Measurements from ENCODE around the gene MAPK13.
"Not testable (repeated sequence)": the region's sequence is repeated elsewhere in the genome, so short reads cannot be mapped to it uniquely, and the experiment has no call there.

Gene MAPK13

GRCh38 chr6:36129334-36129733 is 979 bp upstream of the MAPK13 start:
- not testable (repeated sequence) for H3K36me3 ChIP-seq (ENCODE audit: control insufficient read depth in 1 of 2, insufficient read depth in 2 of 2, low read length in 2 of 2); H3K27ac ChIP-seq (ENCODE audit: low read length); H3K27me3 ChIP-seq (ENCODE audit: low read depth, low read length); H3K4me1 ChIP-seq (ENCODE audit: control insufficient read depth in 1 of 2, insufficient read depth in 2 of 2, low read length in 2 of 2); H3K4me3 ChIP-seq (ENCODE audit: low read depth in 1 of 2, low read length in 2 of 2); H3K9me3 ChIP-seq (ENCODE audit: control insufficient read depth in 1 of 2, low read length in 2 of 2)

- H3K36me3 ChIP-seq (ENCODE audit: control insufficient read depth in 1 of 2, insufficient read depth in 2 of 2, low read length in 2 of 2), result no peaks in the 10 kb centered on the region
- H3K4me1 ChIP-seq (ENCODE audit: control insufficient read depth in 1 of 2, insufficient read depth in 2 of 2, low read length in 2 of 2), result peaks cover 8 to 9% of the 10 kb centered on the region in 2 donors
- peak overlapping the region; percentile 24 to 51 for H3K4me3 ChIP-seq (ENCODE audit: low read depth in 1 of 2, low read length in 2 of 2)
- H3K9me3 ChIP-seq (ENCODE audit: control insufficient read depth in 1 of 2, low read length in 2 of 2), result no peaks in the 10 kb centered on the region
- H3K27ac ChIP-seq (ENCODE audit: low read length), result peak overlapping the region; percentile 84
- H3K27me3 ChIP-seq (ENCODE audit: low read depth, low read length), result no peaks in the 10 kb centered on the region
Measured at GRCh38 chr6:36130667-36131510, 576 bp downstream of the MAPK13 start.

- peaks cover 8 to 9% of the 10 kb centered on the region in 2 donors for H3K4me1 ChIP-seq (ENCODE audit: control insufficient read depth in 1 of 2, insufficient read depth in 2 of 2, low read length in 2 of 2)
- peak overlapping the region; percentile 1 for H3K27ac ChIP-seq (ENCODE audit: low read length)
- H3K4me3 ChIP-seq (ENCODE audit: low read depth in 1 of 2, low read length in 2 of 2), result peak overlapping the region; percentile 24 to 51
- H3K27me3 ChIP-seq (ENCODE audit: low read depth, low read length), result no peaks in the 10 kb centered on the region
- no peaks in the 10 kb centered on the region for H3K9me3 ChIP-seq (ENCODE audit: control insufficient read depth in 1 of 2, low read length in 2 of 2)
- peaks cover 0 to 2% of the 10 kb centered on the region in 2 donors for H3K36me3 ChIP-seq (ENCODE audit: control insufficient read depth in 1 of 2, insufficient read depth in 2 of 2, low read length in 2 of 2)
Measured at GRCh38 chr6:36131511-36132245, 1.4 kb downstream of the MAPK13 start.

- Histone ChIP-seq H3K4me3 (ENCODE audit: low read depth in 1 of 2, low read length in 2 of 2) (peak overlapping the region in 1 of 2 donors; percentile 24), H3K27ac (ENCODE audit: low read length) (peak overlapping the region; percentile 1)
Measured at GRCh38 chr6:36132246-36132895, 2.1 kb downstream of the MAPK13 start.

GRCh38 chr6:36133148-36133547 is 2.8 kb downstream of the MAPK13 start:
- peaks cover under 1 to 6% of the 10 kb centered on the region in 2 donors for H3K36me3 ChIP-seq (ENCODE audit: control insufficient read depth in 1 of 2, insufficient read depth in 2 of 2, low read length in 2 of 2)
- no peaks in the 10 kb centered on the region for H3K9me3 ChIP-seq (ENCODE audit: control insufficient read depth in 1 of 2, low read length in 2 of 2)
- H3K4me3 ChIP-seq (ENCODE audit: low read depth in 1 of 2, low read length in 2 of 2), result no peak overlapping the region
- no peaks in the 10 kb centered on the region for H3K27me3 ChIP-seq (ENCODE audit: low read depth, low read length)
- H3K4me1 ChIP-seq (ENCODE audit: control insufficient read depth in 1 of 2, insufficient read depth in 2 of 2, low read length in 2 of 2), result peaks cover 8 to 9% of the 10 kb centered on the region in 2 donors
- H3K27ac ChIP-seq (ENCODE audit: low read length), result no peak overlapping the region

More at GRCh38 chr6:36132246-36132895, 2.1 kb downstream of the MAPK13 start:
- H3K36me3 ChIP-seq (ENCODE audit: control insufficient read depth in 1 of 2, insufficient read depth in 2 of 2, low read length in 2 of 2), result peaks cover 0 to 6% of the 10 kb centered on the region in 2 donors
- no peaks in the 10 kb centered on the region for H3K9me3 ChIP-seq (ENCODE audit: control insufficient read depth in 1 of 2, low read length in 2 of 2)
- peaks cover 8 to 9% of the 10 kb centered on the region in 2 donors for H3K4me1 ChIP-seq (ENCODE audit: control insufficient read depth in 1 of 2, insufficient read depth in 2 of 2, low read length in 2 of 2)
- no peaks in the 10 kb centered on the region for H3K27me3 ChIP-seq (ENCODE audit: low read depth, low read length)

- no peaks in the 10 kb centered on the region for H3K9me3 ChIP-seq (ENCODE audit: control insufficient read depth in 1 of 2, low read length in 2 of 2)
- no peaks in the 10 kb centered on the region for H3K27me3 ChIP-seq (ENCODE audit: low read depth, low read length)
- no peak overlapping the region for H3K27ac ChIP-seq (ENCODE audit: low read length)
- peaks cover 8 to 9% of the 10 kb centered on the region in 2 donors for H3K4me1 ChIP-seq (ENCODE audit: control insufficient read depth in 1 of 2, insufficient read depth in 2 of 2, low read length in 2 of 2)
- H3K36me3 ChIP-seq (ENCODE audit: control insufficient read depth in 1 of 2, insufficient read depth in 2 of 2, low read length in 2 of 2), result peaks cover 4 to 6% of the 10 kb centered on the region in 2 donors
- no peak overlapping the region for H3K4me3 ChIP-seq (ENCODE audit: low read depth in 1 of 2, low read length in 2 of 2)
Measured at GRCh38 chr6:36133912-36134311, 3.6 kb downstream of the MAPK13 start.

GRCh38 chr6:36135053-36135731 is 4.9 kb downstream of the MAPK13 start:
- H3K9me3 ChIP-seq (ENCODE audit: control insufficient read depth in 1 of 2, low read length in 2 of 2), result no peaks in the 10 kb centered on the region
- H3K36me3 ChIP-seq (ENCODE audit: control insufficient read depth in 1 of 2, insufficient read depth in 2 of 2, low read length in 2 of 2), result peaks cover 9 to 10% of the 10 kb centered on the region in 2 donors
- no peaks in the 10 kb centered on the region for H3K27me3 ChIP-seq (ENCODE audit: low read depth, low read length)
- peaks cover 8 to 9% of the 10 kb centered on the region in 2 donors for H3K4me1 ChIP-seq (ENCODE audit: control insufficient read depth in 1 of 2, insufficient read depth in 2 of 2, low read length in 2 of 2)
- no peak overlapping the region for H3K4me3 ChIP-seq (ENCODE audit: low read depth in 1 of 2, low read length in 2 of 2)
- H3K27ac ChIP-seq (ENCODE audit: low read length), result no peak overlapping the region

GRCh38 chr6:36136034-36136433 is 5.7 kb downstream of the MAPK13 start:
- H3K36me3 ChIP-seq (ENCODE audit: control insufficient read depth in 1 of 2, insufficient read depth in 2 of 2, low read length in 2 of 2), result peaks cover 9 to 10% of the 10 kb centered on the region in 2 donors
- no peak overlapping the region for H3K27ac ChIP-seq (ENCODE audit: low read length)
- no peaks in the 10 kb centered on the region for H3K9me3 ChIP-seq (ENCODE audit: control insufficient read depth in 1 of 2, low read length in 2 of 2)
- no peak overlapping the region for H3K4me3 ChIP-seq (ENCODE audit: low read depth in 1 of 2, low read length in 2 of 2)
- H3K4me1 ChIP-seq (ENCODE audit: control insufficient read depth in 1 of 2, insufficient read depth in 2 of 2, low read length in 2 of 2), result peaks cover 8 to 9% of the 10 kb centered on the region in 2 donors
- H3K27me3 ChIP-seq (ENCODE audit: low read depth, low read length), result no peaks in the 10 kb centered on the region

- Histone ChIP-seq H3K27ac (ENCODE audit: low read length) (no peak overlapping the region), H3K36me3 (ENCODE audit: control insufficient read depth in 1 of 2, insufficient read depth in 2 of 2, low read length in 2 of 2) (peaks cover 9 to 10% of the 10 kb centered on the region in 2 donors), H3K4me1 (ENCODE audit: control insufficient read depth in 1 of 2, insufficient read depth in 2 of 2, low read length in 2 of 2) (peaks cover 6 to 9% of the 10 kb centered on the region in 2 donors), H3K27me3 (ENCODE audit: low read depth, low read length) (no peaks in the 10 kb centered on the region), H3K9me3 (ENCODE audit: control insufficient read depth in 1 of 2, low read length in 2 of 2) (no peaks in the 10 kb centered on the region), H3K4me3 (ENCODE audit: low read depth in 1 of 2, low read length in 2 of 2) (no peak overlapping the region)
Measured at GRCh38 chr6:36136551-36136950, 6.2 kb downstream of the MAPK13 start.

GRCh38 chr6:36138667-36139066 is 8.4 kb downstream of the MAPK13 start:
- Histone ChIP-seq H3K27ac (ENCODE audit: low read length) (no peak overlapping the region), H3K4me1 (ENCODE audit: control insufficient read depth in 1 of 2, insufficient read depth in 2 of 2, low read length in 2 of 2) (no peaks in the 10 kb centered on the region), H3K4me3 (ENCODE audit: low read depth in 1 of 2, low read length in 2 of 2) (no peak overlapping the region), H3K9me3 (ENCODE audit: control insufficient read depth in 1 of 2, low read length in 2 of 2) (no peaks in the 10 kb centered on the region), H3K36me3 (ENCODE audit: control insufficient read depth in 1 of 2, insufficient read depth in 2 of 2, low read length in 2 of 2) (peaks cover 9 to 10% of the 10 kb centered on the region in 2 donors), H3K27me3 (ENCODE audit: low read depth, low read length) (no peaks in the 10 kb centered on the region)

All from muscle layer of duodenum (tissue), 2 donors.